IPS-18a (cell line): Measurements from ENCODE around the gene RBAK.

ENCODE experiments used
- H3K27ac ChIP-seq: one replicate; pipeline ENCODE4 v1.5.1; 2013; ENCODE audit warnings: low read length
- H3K27me3 ChIP-seq: one replicate; pipeline ENCODE4 v1.6.1; 2013; ENCODE audit warnings: mild to moderate bottlenecking, low read length; ENCODE audit not compliant: control insufficient read depth, insufficient read depth
- H3K36me3 ChIP-seq: one replicate; pipeline ENCODE4 v1.6.1; 2013; ENCODE audit warnings: low read depth, low read length; ENCODE audit not compliant: control insufficient read depth
- H3K4me1 ChIP-seq: one replicate; pipeline ENCODE4 v1.6.1; 2013; ENCODE audit warnings: low read depth, low read length; ENCODE audit not compliant: control insufficient read depth
- H3K4me3 ChIP-seq: one replicate; pipeline ENCODE4 v1.5.1; 2013; ENCODE audit warnings: low read length
- H3K9ac ChIP-seq: one replicate; pipeline ENCODE4 v1.6.1; 2013; ENCODE audit warnings: mild to moderate bottlenecking, low read length, moderate library complexity
- H3K9me3 ChIP-seq: one replicate; pipeline ENCODE4 v1.6.1; 2013; ENCODE audit warnings: low read depth, low read length; ENCODE audit not compliant: control insufficient read depth

Gene RBAK

GRCh38 chr7:5088906-5089305, 43.2 kb downstream of the RBAK start:
- H3K27me3 ChIP-seq: peaks cover 6% of the 10 kb centered on the region
- H3K9me3 ChIP-seq: peaks cover 6% of the 10 kb centered on the region
- H3K4me1 ChIP-seq: no peaks in the 10 kb centered on the region
- H3K27ac ChIP-seq: no peak overlapping the region
- H3K9ac ChIP-seq: no peak overlapping the region
- no peaks in the 10 kb centered on the region for H3K36me3 ChIP-seq
- no peak overlapping the region for H3K4me3 ChIP-seq

- Histone ChIP-seq H3K27me3 (no peaks in the 10 kb centered on the region), H3K9me3 (peaks cover 13% of the 10 kb centered on the region), H3K9ac (no peak overlapping the region), H3K36me3 (no peaks in the 10 kb centered on the region), H3K27ac (no peak overlapping the region), H3K4me1 (no peaks in the 10 kb centered on the region), H3K4me3 (no peak overlapping the region)
These were observed 48.3 kb downstream of the RBAK start for GRCh38 chr7:5093948-5094347.

- no peak overlapping the region for H3K9ac ChIP-seq
- no peak overlapping the region for H3K27ac ChIP-seq
- no peaks in the 10 kb centered on the region for H3K36me3 ChIP-seq
- no peaks in the 10 kb centered on the region for H3K4me1 ChIP-seq
- no peak overlapping the region for H3K4me3 ChIP-seq
- no peaks in the 10 kb centered on the region for H3K27me3 ChIP-seq
- H3K9me3 ChIP-seq: peaks cover 13% of the 10 kb centered on the region
These were observed 49.0 kb downstream of the RBAK start for GRCh38 chr7:5094641-5095040.

- Histone ChIP-seq H3K9ac (no peak overlapping the region), H3K27me3 (no peaks in the 10 kb centered on the region), H3K4me1 (no peaks in the 10 kb centered on the region), H3K36me3 (no peaks in the 10 kb centered on the region), H3K9me3 (no peaks in the 10 kb centered on the region), H3K27ac (no peak overlapping the region), H3K4me3 (no peak overlapping the region)
These were observed 70.7 kb downstream of the RBAK start for GRCh38 chr7:5116359-5116758.

- Histone ChIP-seq H3K4me3 (no peak overlapping the region), H3K9me3 (no peaks in the 10 kb centered on the region), H3K36me3 (no peaks in the 10 kb centered on the region), H3K4me1 (no peaks in the 10 kb centered on the region), H3K27me3 (no peaks in the 10 kb centered on the region), H3K27ac (no peak overlapping the region), H3K9ac (no peak overlapping the region)
These were observed 71.7 kb downstream of the RBAK start for GRCh38 chr7:5117095-5117970.
